HG03439 (cell line): Measurements from ENCODE around the gene CCDC8.

Experiments
- ATAC-seq: cut with Tn5 transposase; IDR thresholded peaks from one replicate; pipeline ENCODE4 v1.9.1; 2021; ENCODE audit warnings: mild to moderate bottlenecking, moderate library complexity; ENCODE audit not compliant: unreplicated experiment

Gene CCDC8

GRCh38 chr19:46361915-46362314, 51.4 kb downstream of the CCDC8 start:
- ATAC-seq = no peak
